Measurements from ENCODE around the gene ARMH3. TPM values are rescaled to one million over a fixed set of nuclear protein-coding genes. Genes with fewer than 3 reads are reported as not detected.

Gene ARMH3
- total and polyA plus RNA-seq, 2 experiments from 2014 or later: 8.7 to 11.1 TPM

DNA sequence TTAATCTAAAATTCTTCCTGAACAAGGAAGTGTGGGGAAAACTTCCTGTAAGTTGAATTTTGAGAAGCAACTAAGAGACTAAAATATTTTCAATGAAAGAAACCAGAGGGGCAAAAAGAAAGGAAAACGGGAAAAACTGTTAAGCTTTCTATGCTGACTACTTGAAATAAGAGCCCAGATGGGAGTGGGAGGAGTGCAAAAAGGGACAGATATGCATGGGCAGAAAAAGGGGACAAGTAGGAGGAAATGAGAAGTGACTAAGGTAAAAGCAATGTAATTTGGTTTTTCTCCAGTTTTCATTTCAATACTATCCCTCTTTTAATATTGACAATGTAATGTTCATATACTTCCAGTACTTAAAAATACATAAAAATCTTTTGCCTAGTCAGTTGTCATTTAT is 248.8 kb downstream of the ARMH3 start:
- H3K9me3 Mint-ChIP-seq: no peaks in the 10 kb centered on the region
- peaks cover 82% of the 10 kb centered on the region for H3K36me3 ChIP-seq (ENCODE audit: insufficient read depth)
- ATAC-seq: no peak

More for the DNA sequence above, 248.8 kb downstream of the ARMH3 start:
- DNase-seq (ENCODE audit: low spot score): no peak
- Mint-ChIP-seq H3K27me3 (ENCODE audit: insufficient read depth, low read depth, poor library complexity) (peaks cover 3% of the 10 kb centered on the region), H3K36me3 (ENCODE audit: low read depth) (peaks cover 86% of the 10 kb centered on the region), H3K4me1 (no peaks in the 10 kb centered on the region), H3K4me3 (no peak overlapping the region), H3K27ac (no peak overlapping the region)
- Histone ChIP-seq H3K4me1 (ENCODE audit: insufficient read depth) (no peaks in the 10 kb centered on the region), H3F3A (replicated peaks; ENCODE audit: low read depth) (peaks cover 3% of the 10 kb centered on the region; the same call in 1 of the 2 replicates), H3K27ac (ENCODE audit: low read depth) (no peak overlapping the region), H3K4me3 (no peak overlapping the region), H3K4me2 (no peak overlapping the region), H3K27me3 (ENCODE audit: insufficient read depth) (no peaks in the 10 kb centered on the region), H3K9me2 (ENCODE audit: insufficient read depth) (no peaks in the 10 kb centered on the region), H3K79me2 (replicated peaks; ENCODE audit: insufficient read depth) (peaks cover 73% of the 10 kb centered on the region), H2AFZ (no peak overlapping the region), H4K20me1 (replicated peaks; ENCODE audit: insufficient read depth) (peaks cover 56% of the 10 kb centered on the region)
- TF ChIP-seq NANOG (IDR thresholded peaks at IDR 0.05; ENCODE audit: borderline replicate concordance) (no peak), POLR2AphosphoS5 (IDR thresholded peaks at IDR 0.05; ENCODE audit: low read depth) (no peak), ZNF114 (CRISPR knock-in tag; IDR thresholded peaks at IDR 0.05) (no peak), CREB1 (CRISPR knock-in tag; IDR thresholded peaks at IDR 0.05; ENCODE audit: low read depth) (no peak), EZH2phosphoT487 (IDR thresholded peaks at IDR 0.05; ENCODE audit: unreplicated experiment) (no peak), STAT1 (IDR thresholded peaks at IDR 0.05; ENCODE audit: unreplicated experiment) (no peak), ZNF331 (CRISPR knock-in tag; IDR thresholded peaks at IDR 0.05; ENCODE audit: low read depth) (no peak), EZH2 (IDR thresholded peaks at IDR 0.05; ENCODE audit: low read depth, unreplicated experiment) (no peak), JUNB (IDR thresholded peaks at IDR 0.05; ENCODE audit: unreplicated experiment) (no peak)
- TF ChIP-seq, protein P1, sequence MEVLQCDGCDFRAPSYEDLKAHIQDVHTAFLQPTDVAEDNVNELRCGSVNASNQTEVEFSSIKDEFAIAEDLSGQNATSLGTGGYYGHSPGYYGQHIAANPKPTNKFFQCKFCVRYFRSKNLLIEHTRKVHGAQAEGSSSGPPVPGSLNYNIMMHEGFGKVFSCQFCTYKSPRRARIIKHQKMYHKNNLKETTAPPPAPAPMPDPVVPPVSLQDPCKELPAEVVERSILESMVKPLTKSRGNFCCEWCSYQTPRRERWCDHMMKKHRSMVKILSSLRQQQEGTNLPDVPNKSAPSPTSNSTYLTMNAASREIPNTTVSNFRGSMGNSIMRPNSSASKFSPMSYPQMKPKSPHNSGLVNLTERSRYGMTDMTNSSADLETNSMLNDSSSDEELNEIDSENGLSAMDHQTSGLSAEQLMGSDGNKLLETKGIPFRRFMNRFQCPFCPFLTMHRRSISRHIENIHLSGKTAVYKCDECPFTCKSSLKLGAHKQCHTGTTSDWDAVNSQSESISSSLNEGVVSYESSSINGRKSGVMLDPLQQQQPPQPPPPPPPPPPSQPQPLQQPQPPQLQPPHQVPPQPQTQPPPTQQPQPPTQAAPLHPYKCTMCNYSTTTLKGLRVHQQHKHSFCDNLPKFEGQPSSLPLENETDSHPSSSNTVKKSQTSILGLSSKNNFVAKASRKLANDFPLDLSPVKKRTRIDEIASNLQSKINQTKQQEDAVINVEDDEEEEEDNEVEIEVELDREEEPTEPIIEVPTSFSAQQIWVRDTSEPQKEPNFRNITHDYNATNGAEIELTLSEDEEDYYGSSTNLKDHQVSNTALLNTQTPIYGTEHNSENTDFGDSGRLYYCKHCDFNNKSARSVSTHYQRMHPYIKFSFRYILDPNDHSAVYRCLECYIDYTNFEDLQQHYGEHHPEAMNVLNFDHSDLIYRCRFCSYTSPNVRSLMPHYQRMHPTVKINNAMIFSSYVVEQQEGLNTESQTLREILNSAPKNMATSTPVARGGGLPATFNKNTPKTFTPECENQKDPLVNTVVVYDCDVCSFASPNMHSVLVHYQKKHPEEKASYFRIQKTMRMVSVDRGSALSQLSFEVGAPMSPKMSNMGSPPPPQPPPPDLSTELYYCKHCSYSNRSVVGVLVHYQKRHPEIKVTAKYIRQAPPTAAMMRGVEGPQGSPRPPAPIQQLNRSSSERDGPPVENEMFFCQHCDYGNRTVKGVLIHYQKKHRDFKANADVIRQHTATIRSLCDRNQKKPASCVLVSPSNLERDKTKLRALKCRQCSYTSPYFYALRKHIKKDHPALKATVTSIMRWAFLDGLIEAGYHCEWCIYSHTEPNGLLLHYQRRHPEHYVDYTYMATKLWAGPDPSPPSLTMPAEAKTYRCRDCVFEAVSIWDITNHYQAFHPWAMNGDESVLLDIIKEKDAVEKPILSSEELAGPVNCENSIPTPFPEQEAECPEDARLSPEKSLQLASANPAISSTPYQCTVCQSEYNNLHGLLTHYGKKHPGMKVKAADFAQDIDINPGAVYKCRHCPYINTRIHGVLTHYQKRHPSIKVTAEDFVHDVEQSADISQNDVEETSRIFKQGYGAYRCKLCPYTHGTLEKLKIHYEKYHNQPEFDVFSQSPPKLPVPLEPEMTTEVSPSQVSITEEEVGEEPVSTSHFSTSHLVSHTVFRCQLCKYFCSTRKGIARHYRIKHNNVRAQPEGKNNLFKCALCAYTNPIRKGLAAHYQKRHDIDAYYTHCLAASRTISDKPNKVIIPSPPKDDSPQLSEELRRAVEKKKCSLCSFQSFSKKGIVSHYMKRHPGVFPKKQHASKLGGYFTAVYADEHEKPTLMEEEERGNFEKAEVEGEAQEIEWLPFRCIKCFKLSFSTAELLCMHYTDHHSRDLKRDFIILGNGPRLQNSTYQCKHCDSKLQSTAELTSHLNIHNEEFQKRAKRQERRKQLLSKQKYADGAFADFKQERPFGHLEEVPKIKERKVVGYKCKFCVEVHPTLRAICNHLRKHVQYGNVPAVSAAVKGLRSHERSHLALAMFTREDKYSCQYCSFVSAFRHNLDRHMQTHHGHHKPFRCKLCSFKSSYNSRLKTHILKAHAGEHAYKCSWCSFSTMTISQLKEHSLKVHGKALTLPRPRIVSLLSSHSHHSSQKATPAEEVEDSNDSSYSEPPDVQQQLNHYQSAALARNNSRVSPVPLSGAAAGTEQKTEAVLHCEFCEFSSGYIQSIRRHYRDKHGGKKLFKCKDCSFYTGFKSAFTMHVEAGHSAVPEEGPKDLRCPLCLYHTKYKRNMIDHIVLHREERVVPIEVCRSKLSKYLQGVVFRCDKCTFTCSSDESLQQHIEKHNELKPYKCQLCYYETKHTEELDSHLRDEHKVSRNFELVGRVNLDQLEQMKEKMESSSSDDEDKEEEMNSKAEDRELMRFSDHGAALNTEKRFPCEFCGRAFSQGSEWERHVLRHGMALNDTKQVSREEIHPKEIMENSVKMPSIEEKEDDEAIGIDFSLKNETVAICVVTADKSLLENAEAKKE (CRISPR knock-in tag; IDR thresholded peaks at IDR 0.05): no peak
- TF ChIP-seq, protein P2, sequence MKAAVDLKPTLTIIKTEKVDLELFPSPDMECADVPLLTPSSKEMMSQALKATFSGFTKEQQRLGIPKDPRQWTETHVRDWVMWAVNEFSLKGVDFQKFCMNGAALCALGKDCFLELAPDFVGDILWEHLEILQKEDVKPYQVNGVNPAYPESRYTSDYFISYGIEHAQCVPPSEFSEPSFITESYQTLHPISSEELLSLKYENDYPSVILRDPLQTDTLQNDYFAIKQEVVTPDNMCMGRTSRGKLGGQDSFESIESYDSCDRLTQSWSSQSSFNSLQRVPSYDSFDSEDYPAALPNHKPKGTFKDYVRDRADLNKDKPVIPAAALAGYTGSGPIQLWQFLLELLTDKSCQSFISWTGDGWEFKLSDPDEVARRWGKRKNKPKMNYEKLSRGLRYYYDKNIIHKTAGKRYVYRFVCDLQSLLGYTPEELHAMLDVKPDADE (IDR thresholded peaks at IDR 0.05): no peak
- TF ChIP-seq, protein P3, sequence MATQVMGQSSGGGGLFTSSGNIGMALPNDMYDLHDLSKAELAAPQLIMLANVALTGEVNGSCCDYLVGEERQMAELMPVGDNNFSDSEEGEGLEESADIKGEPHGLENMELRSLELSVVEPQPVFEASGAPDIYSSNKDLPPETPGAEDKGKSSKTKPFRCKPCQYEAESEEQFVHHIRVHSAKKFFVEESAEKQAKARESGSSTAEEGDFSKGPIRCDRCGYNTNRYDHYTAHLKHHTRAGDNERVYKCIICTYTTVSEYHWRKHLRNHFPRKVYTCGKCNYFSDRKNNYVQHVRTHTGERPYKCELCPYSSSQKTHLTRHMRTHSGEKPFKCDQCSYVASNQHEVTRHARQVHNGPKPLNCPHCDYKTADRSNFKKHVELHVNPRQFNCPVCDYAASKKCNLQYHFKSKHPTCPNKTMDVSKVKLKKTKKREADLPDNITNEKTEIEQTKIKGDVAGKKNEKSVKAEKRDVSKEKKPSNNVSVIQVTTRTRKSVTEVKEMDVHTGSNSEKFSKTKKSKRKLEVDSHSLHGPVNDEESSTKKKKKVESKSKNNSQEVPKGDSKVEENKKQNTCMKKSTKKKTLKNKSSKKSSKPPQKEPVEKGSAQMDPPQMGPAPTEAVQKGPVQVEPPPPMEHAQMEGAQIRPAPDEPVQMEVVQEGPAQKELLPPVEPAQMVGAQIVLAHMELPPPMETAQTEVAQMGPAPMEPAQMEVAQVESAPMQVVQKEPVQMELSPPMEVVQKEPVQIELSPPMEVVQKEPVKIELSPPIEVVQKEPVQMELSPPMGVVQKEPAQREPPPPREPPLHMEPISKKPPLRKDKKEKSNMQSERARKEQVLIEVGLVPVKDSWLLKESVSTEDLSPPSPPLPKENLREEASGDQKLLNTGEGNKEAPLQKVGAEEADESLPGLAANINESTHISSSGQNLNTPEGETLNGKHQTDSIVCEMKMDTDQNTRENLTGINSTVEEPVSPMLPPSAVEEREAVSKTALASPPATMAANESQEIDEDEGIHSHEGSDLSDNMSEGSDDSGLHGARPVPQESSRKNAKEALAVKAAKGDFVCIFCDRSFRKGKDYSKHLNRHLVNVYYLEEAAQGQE (IDR thresholded peaks at IDR 0.05; ENCODE audit: unreplicated experiment): no peak
- TF ChIP-seq, protein P4, sequence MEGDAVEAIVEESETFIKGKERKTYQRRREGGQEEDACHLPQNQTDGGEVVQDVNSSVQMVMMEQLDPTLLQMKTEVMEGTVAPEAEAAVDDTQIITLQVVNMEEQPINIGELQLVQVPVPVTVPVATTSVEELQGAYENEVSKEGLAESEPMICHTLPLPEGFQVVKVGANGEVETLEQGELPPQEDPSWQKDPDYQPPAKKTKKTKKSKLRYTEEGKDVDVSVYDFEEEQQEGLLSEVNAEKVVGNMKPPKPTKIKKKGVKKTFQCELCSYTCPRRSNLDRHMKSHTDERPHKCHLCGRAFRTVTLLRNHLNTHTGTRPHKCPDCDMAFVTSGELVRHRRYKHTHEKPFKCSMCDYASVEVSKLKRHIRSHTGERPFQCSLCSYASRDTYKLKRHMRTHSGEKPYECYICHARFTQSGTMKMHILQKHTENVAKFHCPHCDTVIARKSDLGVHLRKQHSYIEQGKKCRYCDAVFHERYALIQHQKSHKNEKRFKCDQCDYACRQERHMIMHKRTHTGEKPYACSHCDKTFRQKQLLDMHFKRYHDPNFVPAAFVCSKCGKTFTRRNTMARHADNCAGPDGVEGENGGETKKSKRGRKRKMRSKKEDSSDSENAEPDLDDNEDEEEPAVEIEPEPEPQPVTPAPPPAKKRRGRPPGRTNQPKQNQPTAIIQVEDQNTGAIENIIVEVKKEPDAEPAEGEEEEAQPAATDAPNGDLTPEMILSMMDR (conservative IDR thresholded peaks at IDR 0.05; ENCODE audit: low read depth in 2 of 2): no peak
